ENCODE results near the gene PRRG2. TPM values are rescaled to one million over a fixed set of nuclear protein-coding genes. Genes with fewer than 3 reads are reported as not detected.

Gene PRRG2
- polyA plus RNA-seq, 3 donors = 0.49 TPM; not detected in 2

DNA sequence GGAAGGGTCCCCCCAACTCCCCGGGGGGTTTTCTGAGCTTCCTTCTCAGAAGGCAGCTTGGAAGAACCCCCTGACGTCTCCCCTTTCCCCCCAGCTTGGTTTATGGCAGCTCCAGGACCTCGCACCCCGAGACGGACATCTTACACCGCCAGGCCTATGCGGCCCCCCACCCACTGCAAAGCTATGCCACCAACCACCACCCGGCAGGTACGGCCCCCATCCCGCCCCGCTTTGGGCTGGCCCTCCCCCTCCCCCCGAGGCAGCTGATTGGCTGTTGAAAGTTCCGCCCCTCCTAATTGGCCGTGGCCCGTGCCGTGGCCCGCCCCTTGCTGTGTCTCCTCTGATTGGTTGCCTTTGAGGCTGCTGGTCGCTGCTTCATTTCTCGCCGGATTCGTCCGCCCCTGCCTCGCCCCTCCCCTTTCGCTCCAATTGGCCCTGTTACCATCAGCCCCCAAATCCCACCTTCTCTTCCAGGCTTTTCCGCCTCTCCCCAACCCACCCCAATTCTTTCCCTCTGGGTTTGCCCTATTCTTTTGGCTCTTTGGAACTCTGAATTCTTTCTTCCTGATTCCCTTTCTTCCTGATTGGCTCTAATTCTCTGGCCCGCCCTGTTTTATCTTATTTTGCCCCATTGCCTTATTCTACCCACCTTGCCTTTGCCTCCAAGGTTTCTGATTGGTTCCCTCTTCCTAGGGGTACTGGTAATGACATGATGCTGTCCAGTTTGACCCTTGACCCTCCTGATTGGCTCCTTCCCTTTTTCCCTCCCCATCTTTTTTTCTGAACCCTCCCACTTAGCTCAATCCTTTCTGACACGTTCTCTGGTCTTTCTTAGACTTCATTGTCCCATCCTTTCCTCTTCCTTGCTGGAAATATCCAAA lies 12.4 kb downstream of the PRRG2 start:
- peaks cover 30% of the 10 kb centered on the region for H3K4me1 Mint-ChIP-seq
- Histone ChIP-seq H3K79me2 (ENCODE audit: insufficient read depth, low read length) (peaks cover 49% of the 10 kb centered on the region), H3K4me3 (replicated peaks in 1 of 3; ENCODE audit: low read depth in 2 of 3, low read length in 3 of 3) (peak overlapping the region; percentile 48 to 98 (median 64)), H4K20me1 (ENCODE audit: insufficient read depth, low read length) (peaks cover 56% of the 10 kb centered on the region), H3K27ac (ENCODE audit: low read depth in 1 of 2, low read length in 2 of 2) (peak overlapping the region; percentile 46 to 74), H3K4me1 (ENCODE audit: control insufficient read depth in 1 of 2, insufficient read depth in 2 of 2, low read length in 2 of 2) (peaks cover 28 to 37% of the 10 kb centered on the region in 2 donors), H2AFZ (ENCODE audit: insufficient read depth, low read depth, low read length, poor library complexity, severe bottlenecking) (peak overlapping the region; percentile 59), H3K4me2 (replicated peaks; ENCODE audit: extremely low read depth, low read length, poor library complexity, severe bottlenecking) (peak overlapping the region; percentile 100), H3K36me3 (replicated peaks in 1 of 2; ENCODE audit: control insufficient read depth in 1 of 2, insufficient read depth in 2 of 2, low read length in 2 of 2) (peaks cover 33 to 34% of the 10 kb centered on the region in 2 donors), H3K9ac (ENCODE audit: insufficient read depth, low read length, poor library complexity, severe bottlenecking) (peak overlapping the region; percentile 43), H3K9me3 (replicated peaks in 1 of 2; ENCODE audit: control insufficient read depth in 1 of 2, insufficient read depth in 1 of 2, low read length in 2 of 2) (no peaks in the 10 kb centered on the region), H3K27me3 (ENCODE audit: control insufficient read depth in 2 of 2, insufficient read depth in 2 of 2, low read length in 2 of 2) (no peaks in the 10 kb centered on the region)
- peaks cover 0 to 3% (median 3%) of the 10 kb centered on the region in 3 donors for H3K27me3 Mint-ChIP-seq (ENCODE audit: low read depth in 3 of 3)
- no peak for TF ChIP-seq CTCF (IDR thresholded peaks at IDR 0.05)
- H3K9me3 Mint-ChIP-seq = no peaks in the 10 kb centered on the region
- DNase-seq = peak; percentile 84 to 89 (median 86)
- intact Hi-C loops (cut with micrococcal nuclease) = loop anchor here (2.0 to 5.0 kb wide), 3 partner anchors 45 to 84 kb away; partner anchors contain the start of genes PRMT1 (in 2 of the 2), RRAS (in 1 of the 2) and SCAF1 (in 1 of the 2)
- WGBS (ENCODE audit: insufficient coverage) = 5% methylated on average over 21 of the region's 27 CpGs
- H3K27ac Mint-ChIP-seq = peak overlapping the region; percentile 84 to 98 (median 93)
- peak overlapping the region; percentile 80 to 86 for H3K4me3 Mint-ChIP-seq
- peaks cover 14 to 31% of the 10 kb centered on the region in 2 donors for H3K36me3 Mint-ChIP-seq

GRCh38 chr19:49594157-49594992 lies 13.3 kb downstream of the PRRG2 start:
- Histone ChIP-seq H3K36me3 (replicated peaks in 1 of 2; ENCODE audit: control insufficient read depth in 1 of 2, insufficient read depth in 2 of 2, low read length in 2 of 2) (peaks cover 42 to 43% of the 10 kb centered on the region in 2 donors), H3K27ac (ENCODE audit: low read depth in 1 of 2, low read length in 2 of 2) (peak overlapping the region in 1 of 2 donors; percentile 74), H3K4me3 (replicated peaks in 1 of 3; ENCODE audit: low read depth in 2 of 3, low read length in 3 of 3) (no peak overlapping the region), H3K79me2 (ENCODE audit: insufficient read depth, low read length) (peaks cover 57% of the 10 kb centered on the region), H3K9me3 (replicated peaks in 1 of 2; ENCODE audit: control insufficient read depth in 1 of 2, insufficient read depth in 1 of 2, low read length in 2 of 2) (no peaks in the 10 kb centered on the region), H2AFZ (ENCODE audit: insufficient read depth, low read depth, low read length, poor library complexity, severe bottlenecking) (no peak overlapping the region), H3K27me3 (ENCODE audit: control insufficient read depth in 2 of 2, insufficient read depth in 2 of 2, low read length in 2 of 2) (no peaks in the 10 kb centered on the region), H3K9ac (ENCODE audit: insufficient read depth, low read length, poor library complexity, severe bottlenecking) (no peak overlapping the region), H3K4me1 (ENCODE audit: control insufficient read depth in 1 of 2, insufficient read depth in 2 of 2, low read length in 2 of 2) (peaks cover 28 to 37% of the 10 kb centered on the region in 2 donors), H4K20me1 (ENCODE audit: insufficient read depth, low read length) (peaks cover 65% of the 10 kb centered on the region), H3K4me2 (replicated peaks; ENCODE audit: extremely low read depth, low read length, poor library complexity, severe bottlenecking) (peak overlapping the region; percentile 100)
- H3K27me3 Mint-ChIP-seq (ENCODE audit: low read depth in 3 of 3) = peaks cover 0 to 5% (median 3%) of the 10 kb centered on the region in 3 donors
- peaks cover 30% of the 10 kb centered on the region for H3K4me1 Mint-ChIP-seq
- H3K27ac Mint-ChIP-seq = peak overlapping the region; percentile 60 to 98 (median 93)
- no peak overlapping the region for H3K4me3 Mint-ChIP-seq
- WGBS (ENCODE audit: insufficient coverage) = 95% methylated on average over 28 of the region's 35 CpGs
- no peak for DNase-seq
- no peaks in the 10 kb centered on the region for H3K9me3 Mint-ChIP-seq
- TF ChIP-seq CTCF (IDR thresholded peaks at IDR 0.05) = no peak
- intact Hi-C loops (cut with micrococcal nuclease) = loop anchor here (5.0 kb wide), 2 partner anchors 48 to 83 kb away; partner anchors contain the start of genes PRMT1 (in 2 of the 2), RRAS (in 1 of the 2) and SCAF1 (in 1 of the 2)
- H3K36me3 Mint-ChIP-seq = peaks cover 21 to 40% of the 10 kb centered on the region in 2 donors
